OCI-M1 (cell line): Measurements from ENCODE around the gene CNTNAP2.
"Not testable (repeated sequence)": the region's sequence is repeated elsewhere in the genome, so short reads cannot be mapped to it uniquely, and the experiment has no call there.

Source experiments
- DNase-seq: peaks from one replicate; lab custom pipeline; 2025; lab: John Stamatoyannopoulos, UW

The CNTNAP2 gene

DNA sequence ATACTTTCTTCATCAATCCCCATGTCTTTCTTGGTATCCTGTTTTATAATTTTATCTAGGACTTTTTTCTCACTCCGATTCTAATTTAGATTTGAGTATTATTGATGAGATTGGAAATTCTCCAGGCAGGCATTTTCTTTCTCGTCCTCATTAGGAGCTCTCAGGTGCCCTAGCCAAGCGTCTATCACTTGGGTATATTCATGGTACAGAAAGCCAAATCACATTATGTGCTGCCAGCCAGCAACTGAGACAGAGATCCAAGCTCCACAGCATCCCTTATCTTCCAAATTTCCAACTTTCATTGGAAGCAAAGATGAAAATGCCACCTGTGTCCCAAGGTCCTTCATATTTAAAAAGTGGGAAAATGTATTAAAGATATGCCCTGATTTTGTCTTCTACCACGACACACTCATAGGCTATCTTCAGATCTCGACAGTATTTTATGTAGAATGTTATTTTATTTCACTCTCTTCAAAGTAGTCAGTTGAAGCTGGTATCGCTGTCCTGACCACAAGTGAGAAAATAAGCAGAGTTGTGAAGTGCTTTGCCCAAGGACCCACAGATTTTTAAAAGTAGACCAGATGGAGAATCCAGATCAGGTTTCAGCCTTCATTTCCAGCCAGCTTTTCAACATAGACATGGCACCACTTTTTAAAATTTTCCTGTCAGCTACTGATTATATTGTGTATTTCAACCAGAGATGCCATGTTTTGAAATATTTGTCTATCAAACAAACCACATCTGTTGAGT, 773.4 kb downstream of the CNTNAP2 start:
- no peak for DNase-seq

DNA sequence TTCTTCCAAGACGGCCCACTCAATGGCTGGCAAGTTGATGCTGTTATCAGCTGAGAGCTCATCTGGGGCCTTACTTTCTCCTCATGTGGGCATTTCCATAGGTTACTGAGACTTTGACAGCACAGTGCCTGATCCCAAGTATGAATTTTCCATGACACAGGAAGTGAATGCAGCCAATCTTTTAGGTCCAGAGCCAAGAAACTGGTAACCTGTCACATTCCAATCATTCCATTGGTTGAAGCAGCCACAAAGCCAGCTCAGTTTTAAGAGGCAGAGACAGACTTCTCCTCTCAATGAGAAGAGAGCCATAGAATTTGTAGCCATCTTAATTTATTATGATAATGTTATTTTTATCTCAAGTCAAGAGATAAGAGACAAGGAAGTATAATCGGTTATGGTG, 775.5 kb downstream of the CNTNAP2 start:
- DNase-seq = no peak

DNA sequence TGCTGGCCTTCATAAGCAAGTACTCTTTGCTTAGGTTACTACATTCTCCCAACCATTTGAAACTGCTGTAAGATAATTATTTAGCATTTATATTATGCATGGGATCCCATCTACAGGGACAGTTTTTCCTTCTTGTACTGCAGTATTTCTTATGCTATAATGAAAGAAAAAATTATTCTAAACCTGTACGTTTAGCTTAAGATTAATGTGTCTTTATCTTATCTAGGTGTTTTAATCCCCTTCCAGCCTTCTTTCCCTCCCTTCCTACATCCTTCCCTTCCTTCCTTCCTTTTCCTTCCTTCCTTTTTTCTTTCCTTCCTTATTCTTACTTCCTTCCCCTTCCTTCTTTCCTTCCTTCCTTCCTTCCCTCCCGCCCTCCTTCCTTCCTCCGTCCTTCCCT, 778.3 kb downstream of the CNTNAP2 start:
- DNase-seq = no peak

DNA sequence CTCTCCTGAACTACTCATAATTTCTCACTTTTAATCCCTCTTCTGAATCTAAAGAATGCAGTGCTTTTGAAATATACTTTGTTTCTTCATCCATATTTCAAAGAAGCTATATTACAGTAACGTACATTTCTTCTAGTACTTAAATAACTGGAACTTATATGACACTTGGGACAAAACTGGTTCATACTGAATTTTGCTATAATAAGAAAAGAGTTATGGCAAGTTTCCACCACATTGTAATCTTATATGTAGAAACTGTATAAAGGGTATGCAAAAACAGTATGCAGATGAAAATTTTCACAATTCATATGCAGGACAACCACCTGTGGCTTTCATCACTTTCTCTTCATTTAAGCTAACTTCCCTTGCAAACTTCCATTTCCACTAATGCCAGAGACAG, 785.7 kb downstream of the CNTNAP2 start:
- no peak for DNase-seq

DNA sequence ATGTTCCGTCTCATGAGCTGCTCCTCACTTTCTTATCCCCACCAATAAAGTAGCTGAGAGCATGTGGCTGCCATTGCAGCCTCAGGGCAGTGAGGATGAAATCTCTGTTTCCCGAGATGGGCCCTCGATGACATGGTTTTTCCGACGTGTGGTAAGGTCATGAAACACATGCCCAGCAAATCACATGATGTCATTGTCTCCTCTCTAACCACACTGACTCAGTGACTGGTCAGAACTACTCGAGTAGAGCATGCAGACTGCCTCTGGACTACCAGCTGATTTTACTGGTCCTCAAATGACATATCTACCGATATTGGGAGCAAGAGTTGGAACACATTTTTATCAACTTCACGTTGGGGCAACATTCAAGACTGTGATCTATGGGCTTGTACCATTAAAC, 786.1 kb downstream of the CNTNAP2 start:
- DNase-seq = peak; percentile 27

DNA sequence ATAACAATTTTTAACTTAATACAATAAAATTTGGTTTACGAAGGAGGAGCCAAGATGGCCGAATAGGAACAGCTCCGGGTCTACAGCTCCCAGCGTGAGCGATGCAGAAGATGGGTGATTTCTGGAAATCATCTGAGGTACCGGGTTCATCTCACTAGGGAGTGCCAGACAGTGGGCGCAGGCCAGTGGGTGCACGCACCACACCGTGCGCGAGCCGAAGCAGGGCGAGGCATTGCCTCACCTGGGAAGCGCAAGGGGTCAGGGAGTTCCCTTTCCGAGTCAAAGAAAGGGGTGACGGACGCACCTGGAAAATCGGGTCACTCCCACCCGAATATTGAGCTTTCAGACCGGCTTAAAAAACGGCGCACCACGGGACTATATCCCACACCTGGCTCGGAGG, 789.1 kb downstream of the CNTNAP2 start:
- not testable (repeated sequence) for DNase-seq

DNA sequence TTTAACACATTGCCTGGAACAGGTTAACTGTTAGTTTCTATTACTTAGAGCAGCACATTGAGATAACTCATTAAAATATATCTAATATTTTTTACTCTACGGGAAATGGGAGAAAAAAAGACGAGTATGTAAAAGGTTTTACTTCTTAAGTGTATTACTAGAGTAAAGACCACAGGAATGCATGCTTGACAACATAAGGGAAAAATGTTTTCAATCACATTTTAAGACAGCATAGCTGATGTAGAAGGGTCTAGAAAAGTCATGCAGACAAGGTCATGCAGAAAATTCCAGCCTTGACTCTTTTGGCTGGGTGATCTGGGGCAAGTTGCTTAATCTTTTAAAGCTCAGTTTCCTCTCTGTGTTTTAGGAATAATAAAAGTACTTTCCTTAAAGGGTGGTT, 806.2 kb downstream of the CNTNAP2 start:
- no peak for DNase-seq

DNA sequence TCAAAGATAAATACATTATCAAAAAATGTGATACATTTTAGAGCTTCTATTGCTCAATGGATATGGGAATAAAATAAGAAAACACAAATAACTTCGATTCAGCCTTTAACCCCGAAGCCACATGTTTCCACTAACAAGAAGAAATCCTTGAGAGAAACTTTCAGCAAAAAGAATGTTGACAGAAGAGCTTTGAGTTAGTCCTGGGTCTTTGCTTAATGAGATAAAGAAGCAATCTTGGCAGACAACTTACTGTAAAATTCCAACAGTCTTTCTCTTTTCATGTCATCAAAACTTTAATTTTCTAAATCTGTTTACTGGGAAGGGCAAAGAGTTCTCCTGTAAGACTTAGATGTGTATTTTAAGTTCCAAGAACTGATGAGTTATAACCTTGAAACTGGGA, 810.2 kb downstream of the CNTNAP2 start:
- no peak for DNase-seq

DNA sequence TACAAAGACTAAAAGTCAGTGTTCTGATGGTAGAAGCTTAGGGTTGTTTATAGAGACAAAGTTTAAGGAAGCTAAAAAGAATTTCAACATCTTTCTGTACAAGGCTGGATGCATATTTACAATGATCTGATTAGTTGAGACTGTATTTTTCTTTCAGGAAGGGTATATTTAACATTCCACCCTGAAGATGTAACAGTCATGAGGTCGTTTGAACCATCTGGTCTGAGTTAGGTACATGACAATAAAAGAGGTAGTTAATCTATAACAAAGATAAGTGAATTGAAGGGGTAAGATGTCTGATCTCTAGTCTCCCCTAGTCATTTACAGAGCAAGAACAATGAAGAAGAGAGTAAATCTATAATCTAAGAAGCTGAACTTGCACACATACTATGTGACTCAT, 821.2 kb downstream of the CNTNAP2 start:
- DNase-seq = no peak

DNA sequence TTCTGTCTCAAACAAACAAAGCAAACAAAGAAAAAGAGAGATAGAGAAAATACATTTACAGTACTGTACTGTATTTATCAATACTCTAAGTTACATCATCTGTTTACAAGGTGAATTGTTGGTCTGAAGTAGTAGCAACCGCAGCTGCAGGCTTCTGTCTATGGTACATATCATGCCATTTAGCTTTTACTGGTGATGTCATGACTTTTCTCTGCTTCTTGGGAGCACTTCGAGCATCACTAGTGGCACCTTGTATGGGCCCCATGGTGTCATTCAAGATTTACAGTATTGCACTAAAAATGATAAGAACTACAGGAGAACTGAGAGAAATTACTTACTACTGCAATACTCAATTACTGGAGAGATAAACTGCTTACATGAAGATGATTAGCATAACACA, 826.9 kb downstream of the CNTNAP2 start:
- no peak for DNase-seq

DNA sequence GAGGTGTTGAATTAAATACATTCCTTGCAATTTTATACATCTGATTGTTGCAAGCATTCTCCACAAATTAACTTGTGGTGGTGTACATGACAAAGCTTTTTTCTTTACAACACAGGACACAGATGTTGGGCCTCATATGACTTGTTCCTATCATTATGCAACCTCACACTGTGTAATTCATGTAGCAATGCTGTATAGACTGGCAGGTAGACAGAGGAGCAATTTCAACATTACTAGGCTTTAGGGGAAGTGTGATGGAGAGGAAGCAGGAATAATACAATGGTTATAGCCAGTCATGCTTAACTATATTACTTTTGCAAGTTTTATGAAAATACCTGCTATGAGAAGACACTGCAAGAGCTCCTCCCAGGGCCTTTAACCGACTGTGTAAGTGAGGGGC, 832.1 kb downstream of the CNTNAP2 start:
- DNase-seq = peak; percentile 6

DNA sequence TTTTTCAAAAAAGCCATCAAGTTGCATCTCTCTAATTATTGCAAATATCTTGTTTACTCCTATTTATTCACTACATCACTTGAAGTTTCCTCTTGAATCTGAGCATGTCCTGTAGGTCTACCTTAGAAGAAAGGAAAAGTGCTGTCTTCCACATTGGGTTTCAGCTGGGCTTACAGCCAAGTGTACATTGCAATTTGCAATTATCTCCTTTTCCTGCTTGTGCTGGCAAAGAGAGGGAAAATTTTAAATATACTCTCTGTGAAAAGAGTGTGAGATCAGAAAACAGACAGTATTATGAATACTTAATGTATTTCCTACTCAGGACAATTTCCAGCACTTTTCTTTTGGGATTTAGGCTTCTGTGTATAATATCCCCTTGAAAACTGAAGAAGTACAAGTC, 839.7 kb downstream of the CNTNAP2 start:
- DNase-seq = no peak

DNA sequence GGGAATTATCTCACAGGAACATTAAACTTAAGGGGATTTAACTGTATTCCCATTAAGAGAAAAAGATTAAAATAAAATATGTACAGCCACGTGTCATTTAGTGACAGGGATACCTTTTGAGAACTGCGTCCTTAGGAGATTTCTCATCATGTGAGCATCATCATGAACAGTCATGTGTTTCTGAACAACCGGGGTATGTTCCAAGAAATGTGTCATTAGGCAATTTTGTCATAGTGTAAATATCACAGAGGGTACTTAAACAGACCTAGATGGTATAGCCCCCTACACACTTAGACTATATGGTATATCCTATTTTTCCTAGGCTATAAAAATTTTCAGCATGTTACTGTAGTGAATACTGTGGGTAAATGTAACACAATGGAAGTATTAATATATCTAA, 840.3 kb downstream of the CNTNAP2 start:
- DNase-seq = no peak

DNA sequence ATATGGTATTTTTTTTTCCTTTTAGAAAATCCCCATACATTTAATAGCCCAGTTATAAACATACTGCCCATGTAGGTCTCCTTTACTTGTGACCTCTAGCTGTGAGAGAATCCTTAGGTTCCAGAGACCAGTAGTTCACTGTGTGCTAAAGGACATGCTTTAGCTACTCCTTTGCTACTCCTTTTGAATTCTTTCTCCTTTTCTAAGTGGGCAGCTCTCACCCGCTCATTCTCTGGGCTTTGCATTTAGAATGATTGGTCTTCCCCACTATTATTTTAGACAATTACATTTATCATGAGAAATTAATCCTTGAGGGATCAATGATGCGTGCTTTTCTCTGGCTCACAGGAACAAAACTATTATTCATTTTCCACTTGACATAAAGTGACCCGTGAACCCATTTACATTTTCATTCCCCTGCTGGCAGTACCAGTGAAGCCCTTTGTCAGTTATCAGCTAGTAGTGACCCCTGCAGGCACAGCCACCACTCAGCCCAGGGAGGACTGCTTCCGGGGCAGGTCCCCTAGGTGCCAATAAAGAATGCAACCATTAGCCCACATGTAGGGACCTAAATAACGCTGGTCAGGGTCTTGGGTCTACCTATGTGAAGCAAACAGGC, 844.3 kb downstream of the CNTNAP2 start:
- no peak for DNase-seq

DNA sequence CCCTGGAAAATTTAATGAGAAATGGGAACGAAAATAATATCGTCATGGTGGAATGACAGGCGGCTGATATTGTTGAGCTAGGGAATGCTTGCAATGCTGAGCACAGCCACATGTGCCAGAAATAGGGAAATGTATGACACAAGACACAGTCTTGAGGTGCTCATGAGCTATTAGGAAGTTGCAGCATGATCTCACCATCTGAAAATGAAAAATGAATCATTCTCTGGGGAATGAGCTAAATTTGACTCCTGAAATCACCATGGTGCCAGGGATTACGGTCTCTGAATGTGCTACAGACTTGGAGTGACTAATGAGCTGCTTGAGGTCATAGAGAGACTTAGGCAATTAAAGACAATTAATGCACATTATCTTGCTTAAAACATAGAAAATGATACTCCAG, 845.0 kb downstream of the CNTNAP2 start:
- DNase-seq = peak; percentile 2

DNA sequence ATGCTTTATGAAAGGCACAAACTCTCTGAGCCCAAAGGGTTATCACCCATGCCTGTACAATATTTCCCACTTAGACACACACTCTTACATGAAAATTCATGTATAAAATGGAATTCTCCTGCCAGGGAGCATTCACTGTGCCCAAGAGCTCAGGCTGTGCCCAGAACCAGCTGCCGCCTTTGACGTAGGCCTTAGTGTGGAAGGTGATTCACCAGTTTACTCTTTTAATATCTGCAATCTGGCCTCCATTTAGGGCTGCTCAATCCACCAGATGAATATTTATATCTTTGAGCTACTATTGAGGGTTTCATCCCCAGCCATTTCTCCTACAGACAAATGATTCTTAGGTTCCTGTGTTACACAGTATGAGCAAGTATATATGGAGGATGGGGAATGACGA, 849.7 kb downstream of the CNTNAP2 start:
- no peak for DNase-seq

DNA sequence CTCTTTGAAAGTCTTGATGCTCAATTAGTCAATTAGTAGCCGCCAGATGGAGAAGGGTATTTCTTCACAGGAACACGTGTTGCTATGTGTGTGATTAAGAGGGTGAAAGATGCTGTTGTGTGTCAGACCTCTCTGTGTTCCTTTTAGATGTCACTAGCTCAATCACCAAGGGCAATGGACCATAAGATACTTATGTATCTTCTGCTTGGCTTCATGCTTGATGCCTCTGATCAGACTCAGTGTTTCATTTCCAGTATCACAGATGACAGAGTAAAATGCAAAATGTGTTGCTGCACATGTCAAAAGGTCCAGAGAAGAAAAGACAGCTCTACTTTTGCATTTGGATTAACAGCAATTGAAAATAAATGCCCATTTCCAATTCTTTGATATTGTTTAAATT, 865.9 kb downstream of the CNTNAP2 start:
- DNase-seq = no peak

DNA sequence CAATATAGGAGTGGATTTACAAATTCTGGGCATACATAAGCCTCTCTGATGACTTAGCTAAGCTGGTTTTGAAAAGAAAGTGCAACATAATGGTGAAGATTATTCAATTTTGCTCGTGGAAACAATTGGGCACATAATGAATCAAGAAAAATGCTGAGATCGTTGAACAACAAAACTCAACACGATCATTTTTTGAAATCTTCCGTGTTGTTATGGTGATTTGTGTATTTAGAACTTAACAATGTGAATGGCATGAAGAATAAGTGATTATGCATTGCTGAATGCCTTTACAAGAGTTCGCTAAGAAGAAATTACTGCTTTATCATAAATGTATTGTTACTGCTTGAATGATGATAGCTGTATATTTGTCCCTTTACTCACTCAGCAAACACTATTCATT, 875.0 kb downstream of the CNTNAP2 start:
- DNase-seq = no peak

DNA sequence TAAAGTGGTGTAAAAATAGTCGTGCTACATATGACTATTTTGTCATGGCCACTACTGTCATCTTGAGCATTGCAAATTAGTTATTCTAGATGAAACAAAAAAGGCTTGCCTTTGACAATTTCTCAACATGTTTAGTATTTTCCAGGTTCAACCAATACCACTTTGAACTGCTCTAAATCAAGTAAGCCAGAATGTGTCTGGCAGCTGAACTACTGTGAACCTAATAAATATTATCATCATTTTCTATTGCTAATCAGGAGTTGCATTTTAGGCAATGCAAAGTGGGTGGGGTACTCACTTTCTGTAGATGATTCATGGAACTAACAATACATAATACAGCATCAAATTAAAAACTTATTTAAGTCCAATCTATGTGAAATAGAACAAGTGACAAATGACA, 877.2 kb downstream of the CNTNAP2 start:
- DNase-seq = no peak

DNA sequence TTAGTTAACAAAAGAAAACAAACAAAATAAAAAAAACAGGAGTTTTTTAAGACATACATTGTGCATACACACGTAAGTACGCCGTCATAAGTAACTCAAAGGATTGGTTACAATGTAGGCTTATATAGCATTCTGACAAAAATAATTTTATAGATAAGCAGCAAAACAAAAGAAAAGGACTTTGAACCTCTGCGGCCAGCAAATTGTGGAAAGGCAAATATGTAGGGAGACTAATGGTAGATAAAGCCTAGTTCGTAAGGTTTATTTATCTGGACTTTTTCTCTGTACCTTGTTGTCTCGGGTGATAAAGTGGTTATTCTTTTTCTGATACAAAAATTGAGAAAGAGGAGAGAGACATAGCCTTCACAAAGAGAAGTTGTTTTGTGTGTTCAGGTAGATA, 891.9 kb downstream of the CNTNAP2 start:
- no peak for DNase-seq

DNA sequence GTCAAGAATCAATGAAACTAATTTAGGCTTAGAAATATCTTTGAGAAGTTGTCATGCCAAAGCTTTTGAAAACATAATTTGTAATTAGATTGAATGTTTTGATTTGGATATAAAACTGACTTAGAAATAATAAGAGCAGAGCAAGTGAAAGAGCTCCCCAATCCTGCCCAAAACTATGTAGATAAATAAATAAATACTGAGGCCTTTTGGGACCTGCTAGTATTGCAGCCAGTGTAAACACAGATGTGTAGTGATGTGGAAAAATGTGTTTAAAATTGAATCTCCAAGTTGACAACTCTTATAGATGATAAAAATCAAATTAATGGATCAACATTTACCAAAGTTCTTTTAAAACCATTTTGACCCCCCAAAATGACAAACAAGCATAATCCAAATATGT, 896.1 kb downstream of the CNTNAP2 start:
- no peak for DNase-seq

DNA sequence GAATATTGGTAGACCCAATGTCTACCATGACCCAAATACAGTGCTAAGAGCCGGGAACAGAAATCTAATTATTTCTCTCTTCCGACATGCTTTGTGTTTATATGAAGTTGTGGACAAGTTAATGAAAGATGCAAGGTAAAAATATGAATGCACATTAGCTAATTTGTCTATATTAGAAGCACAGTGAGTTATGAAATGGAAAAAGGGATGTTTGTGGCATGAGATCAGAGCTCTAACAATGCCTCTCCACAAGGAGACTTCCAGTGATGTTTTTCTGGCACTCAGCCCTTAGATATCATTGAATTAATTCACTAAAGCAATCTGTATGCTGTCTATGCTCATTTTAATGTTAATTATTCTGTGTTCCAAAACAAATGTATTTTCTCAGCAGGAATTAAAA, 897.2 kb downstream of the CNTNAP2 start:
- DNase-seq = no peak

DNA sequence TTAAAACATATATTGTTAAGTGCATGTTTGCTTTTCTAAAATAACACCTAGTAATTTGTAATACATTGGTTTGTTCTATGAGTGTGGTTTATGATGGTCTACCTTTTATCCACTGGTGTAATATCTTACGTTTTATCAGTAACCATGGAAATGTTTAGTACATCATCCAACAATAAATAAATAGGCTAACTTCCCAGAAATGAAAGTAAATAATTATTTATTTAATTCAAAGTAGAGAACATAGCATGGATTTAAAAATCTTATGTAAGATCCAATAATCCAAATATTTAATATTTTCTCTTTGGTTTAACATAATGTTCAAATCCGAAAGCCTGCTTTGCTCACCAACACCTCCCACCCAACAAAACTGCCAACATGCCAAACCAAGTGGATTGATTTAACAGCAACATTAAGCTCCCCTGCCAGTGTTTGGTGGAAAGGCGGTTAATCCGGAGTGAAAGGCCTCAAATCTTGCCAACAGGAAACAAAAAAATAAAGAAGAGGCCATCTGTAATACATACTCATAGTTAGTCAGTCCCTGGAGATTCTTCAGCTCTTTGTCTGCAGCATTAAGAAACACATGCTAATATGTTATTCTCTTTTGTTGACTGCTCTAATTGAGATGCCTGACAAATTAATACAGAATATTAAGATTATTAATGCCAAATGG, 897.8 kb downstream of the CNTNAP2 start:
- DNase-seq = no peak

DNA sequence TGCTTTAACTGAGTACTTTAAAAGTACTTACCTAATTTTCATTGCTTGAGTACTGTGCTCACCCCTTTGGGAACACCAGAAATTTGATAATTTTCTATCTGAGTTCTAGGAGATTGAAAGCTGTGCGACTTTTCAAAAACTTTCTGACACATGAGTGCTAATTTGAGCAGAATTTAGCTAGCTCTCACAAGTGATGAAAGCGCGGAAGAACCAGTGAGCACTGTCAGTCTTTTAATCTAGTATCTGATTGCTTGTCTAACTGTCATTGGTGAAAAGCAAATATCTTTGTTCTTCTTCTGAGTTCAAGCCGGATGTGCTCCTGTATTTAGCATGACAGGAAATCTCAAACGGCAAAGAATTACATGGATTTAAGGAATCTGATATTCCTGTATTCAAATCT, 899.4 kb downstream of the CNTNAP2 start:
- DNase-seq = no peak
